ENCODE results near the gene CCDC157.

DNA sequence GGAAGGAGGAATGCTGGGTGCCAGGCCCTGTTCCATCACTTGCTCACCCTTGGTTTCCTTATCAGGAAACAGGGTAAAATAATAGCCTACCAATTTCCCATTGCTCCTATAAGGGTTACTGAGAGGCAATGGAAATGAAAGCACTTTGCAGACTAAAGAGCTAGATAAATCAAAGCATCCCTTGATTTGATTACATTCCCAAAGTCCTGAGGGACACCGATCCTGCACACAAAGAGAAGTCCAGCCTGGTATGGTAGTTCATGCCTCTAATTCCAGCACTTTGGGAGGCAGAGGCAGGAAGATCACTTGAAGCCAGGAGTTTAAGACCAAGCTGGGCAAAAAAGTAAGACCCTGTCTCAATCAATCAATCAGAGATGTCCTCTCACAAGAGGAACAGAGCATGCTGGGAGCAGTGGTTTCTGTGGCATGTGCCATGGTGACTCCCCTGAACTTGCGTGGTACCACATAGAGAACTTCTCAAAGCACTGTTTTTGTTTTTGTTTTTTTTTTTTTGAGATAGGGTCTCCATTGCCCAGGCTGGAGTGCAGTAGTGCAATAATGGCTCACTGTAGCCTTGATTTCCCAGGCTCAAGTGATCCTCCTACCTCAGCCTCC, 40.7 kb upstream of the CCDC157 start:
- TF ChIP-seq POLR2AphosphoS5 (IDR thresholded peaks at IDR 0.05; ENCODE audit: low read depth, low read length), result no peak
- no peak for TF ChIP-seq SIN3A (IDR thresholded peaks at IDR 0.05; ENCODE audit: borderline replicate concordance, insufficient read depth, low read length)
- no peak for TF ChIP-seq TAF1 (IDR thresholded peaks at IDR 0.05; ENCODE audit: borderline replicate concordance, insufficient read depth, low read length)

Data from PFSK-1 (cell line).